OCI-LY1 (cell line): Measurements from ENCODE around the gene BYSL.

Experiments used
- H2AFZ ChIP-seq: fragments of 200-600 bp; sonication (generic), shearing (Covaris generic); 2 replicates; pipeline ENCODE4 v1.6.0; 2014; ENCODE audit warnings: antibody characterized with exemption, mild to moderate bottlenecking, low read length
- H3F3A ChIP-seq: fragments of 200-600 bp; sonication (generic), shearing (Covaris generic); 2 replicates; pipeline ENCODE4 v1.6.0; 2014; ENCODE audit warnings: mild to moderate bottlenecking, antibody characterized with exemption, low read length, moderate library complexity; ENCODE audit not compliant: insufficient read depth
- H3K27ac ChIP-seq: fragments of 200-600 bp; sonication (generic); 2 replicates; pipeline ENCODE4 v1.5.1; 2014; ENCODE audit warnings: low read length, mixed run types, mild to moderate bottlenecking, low read depth; ENCODE audit not compliant: poor library complexity, severe bottlenecking
- H3K27me3 ChIP-seq: fragments of 200-600 bp; sonication (generic); 2 replicates; pipeline ENCODE4 v1.6.0; 2014; ENCODE audit warnings: antibody characterized with exemption, mild to moderate bottlenecking, low read length, moderate library complexity; ENCODE audit not compliant: insufficient read depth
- H3K36me3 ChIP-seq: fragments of 200-600 bp; sonication (generic); 2 replicates; pipeline ENCODE4 v1.6.1; 2014; ENCODE audit warnings: mild to moderate bottlenecking, antibody characterized with exemption, low read length, moderate library complexity, mixed read lengths; ENCODE audit not compliant: insufficient read depth
- H3K4me1 ChIP-seq: fragments of 200-600 bp; sonication (generic); 2 replicates; pipeline ENCODE4 v1.5.1; 2014; ENCODE audit warnings: mild to moderate bottlenecking, low read length, moderate library complexity; ENCODE audit not compliant: insufficient read depth, severe bottlenecking
- H3K4me2 ChIP-seq: fragments of 200-600 bp; sonication (generic), shearing (Covaris generic); 2 replicates; pipeline ENCODE4 v1.6.1; 2014; ENCODE audit warnings: low read length
- H3K4me3 ChIP-seq: fragments of 200-600 bp; sonication (generic); 2 replicates; pipeline ENCODE4 v1.5.1; 2014; ENCODE audit warnings: low read length, low read depth, mild to moderate bottlenecking, mixed read lengths; ENCODE audit not compliant: poor library complexity, severe bottlenecking
- H3K79me2 ChIP-seq: fragments of 200-600 bp; shearing (Covaris generic); 2 replicates; pipeline ENCODE4 v1.6.1; 2016; ENCODE audit warnings: mixed run types, low read length, mixed read lengths; ENCODE audit not compliant: insufficient read depth
- H3K9ac ChIP-seq: fragments of 200-600 bp; sonication (generic), shearing (Covaris generic); 2 replicates; pipeline ENCODE4 v1.6.1; 2014; ENCODE audit warnings: mild to moderate bottlenecking, low read length, mixed read lengths
- H3K9me2 ChIP-seq: fragments of 200-600 bp; sonication (generic), shearing (Covaris generic); 2 replicates; pipeline ENCODE4 v1.6.1; 2014; ENCODE audit warnings: low read depth, mild to moderate bottlenecking, low read length, mixed read lengths
- H3K9me3 ChIP-seq: fragments of 200-600 bp; shearing (Covaris generic); 2 replicates; pipeline ENCODE4 v1.6.1; 2014; ENCODE audit warnings: low read length, mixed read lengths
- H4K20me1 ChIP-seq: fragments of 200-600 bp; sonication (generic), shearing (Covaris generic); 2 replicates; pipeline ENCODE4 v1.6.0; 2016; ENCODE audit warnings: mild to moderate bottlenecking, low read length; ENCODE audit not compliant: insufficient read depth
- EZH2 ChIP-seq: fragments of 200-600 bp; sonication (generic), shearing (Covaris generic); IDR thresholded peaks from 2 replicates; pipeline ENCODE4 v1.8.0; 2017; ENCODE audit warnings: borderline replicate concordance, mixed run types, mild to moderate bottlenecking, antibody characterized with exemption, low read length, moderate library complexity, mixed read lengths
- TF ChIP-seq, protein P1 (sequence below): fragments of 200-600 bp; sonication (generic), shearing (Covaris generic); IDR thresholded peaks from 2 replicates; pipeline ENCODE4 v1.5.1; 2017; ENCODE audit warnings: mild to moderate bottlenecking, antibody characterized with exemption, low read length, moderate library complexity, mixed read lengths

Gene BYSL

DNA sequence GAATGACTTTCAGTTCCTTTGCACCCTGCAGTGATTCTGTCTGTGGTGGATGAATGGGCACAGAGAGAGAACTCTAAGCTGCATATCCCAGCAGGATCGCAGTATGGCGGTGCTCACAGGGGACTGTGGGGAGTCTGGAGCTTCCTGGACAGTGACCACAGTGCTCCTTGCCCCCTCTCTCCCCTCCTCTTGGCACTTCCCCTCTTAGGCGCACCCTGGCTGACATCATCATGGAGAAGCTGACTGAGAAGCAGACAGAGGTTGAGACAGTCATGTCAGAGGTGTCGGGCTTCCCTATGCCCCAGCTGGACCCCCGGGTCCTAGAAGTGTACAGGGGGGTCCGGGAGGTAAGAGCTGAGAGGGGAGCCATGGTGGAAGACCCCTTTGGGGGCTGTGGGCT lies 8.6 kb downstream of the BYSL start:
- Histone ChIP-seq H3K27me3 (no peaks in the 10 kb centered on the region), H3K9ac (no peak overlapping the region), H3K9me2 (no peaks in the 10 kb centered on the region), H3K9me3 (no peaks in the 10 kb centered on the region), H3K4me2 (no peak overlapping the region), H3F3A (no peaks in the 10 kb centered on the region; the same call in 1 of the 2 replicates), H3K4me3 (no peak overlapping the region), H3K79me2 (peaks cover 7% of the 10 kb centered on the region), H3K27ac (no peak overlapping the region), H3K36me3 (peaks cover 90% of the 10 kb centered on the region), H4K20me1 (no peaks in the 10 kb centered on the region), H2AFZ (no peak overlapping the region), H3K4me1 (no peaks in the 10 kb centered on the region)
- no peak for TF ChIP-seq EZH2
- TF ChIP-seq, protein P1, sequence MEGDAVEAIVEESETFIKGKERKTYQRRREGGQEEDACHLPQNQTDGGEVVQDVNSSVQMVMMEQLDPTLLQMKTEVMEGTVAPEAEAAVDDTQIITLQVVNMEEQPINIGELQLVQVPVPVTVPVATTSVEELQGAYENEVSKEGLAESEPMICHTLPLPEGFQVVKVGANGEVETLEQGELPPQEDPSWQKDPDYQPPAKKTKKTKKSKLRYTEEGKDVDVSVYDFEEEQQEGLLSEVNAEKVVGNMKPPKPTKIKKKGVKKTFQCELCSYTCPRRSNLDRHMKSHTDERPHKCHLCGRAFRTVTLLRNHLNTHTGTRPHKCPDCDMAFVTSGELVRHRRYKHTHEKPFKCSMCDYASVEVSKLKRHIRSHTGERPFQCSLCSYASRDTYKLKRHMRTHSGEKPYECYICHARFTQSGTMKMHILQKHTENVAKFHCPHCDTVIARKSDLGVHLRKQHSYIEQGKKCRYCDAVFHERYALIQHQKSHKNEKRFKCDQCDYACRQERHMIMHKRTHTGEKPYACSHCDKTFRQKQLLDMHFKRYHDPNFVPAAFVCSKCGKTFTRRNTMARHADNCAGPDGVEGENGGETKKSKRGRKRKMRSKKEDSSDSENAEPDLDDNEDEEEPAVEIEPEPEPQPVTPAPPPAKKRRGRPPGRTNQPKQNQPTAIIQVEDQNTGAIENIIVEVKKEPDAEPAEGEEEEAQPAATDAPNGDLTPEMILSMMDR, result no peak

GRCh38 chr6:41931792-41932191 lies 10.5 kb downstream of the BYSL start:
- H3K9me3 ChIP-seq, result no peaks in the 10 kb centered on the region
- H3F3A ChIP-seq, result no peaks in the 10 kb centered on the region; the same call in 1 of the 2 replicates
- peaks cover 98% of the 10 kb centered on the region for H3K36me3 ChIP-seq
- H3K9ac ChIP-seq, result no peak overlapping the region
- H3K9me2 ChIP-seq, result no peaks in the 10 kb centered on the region
- H3K4me1 ChIP-seq, result peaks cover 3% of the 10 kb centered on the region
- H3K79me2 ChIP-seq, result no peaks in the 10 kb centered on the region
- no peak overlapping the region for H3K27ac ChIP-seq
- H2AFZ ChIP-seq, result no peak overlapping the region
- H3K4me3 ChIP-seq, result no peak overlapping the region
- H3K27me3 ChIP-seq, result no peaks in the 10 kb centered on the region
- H4K20me1 ChIP-seq, result no peaks in the 10 kb centered on the region
- H3K4me2 ChIP-seq, result no peak overlapping the region
- TF ChIP-seq, protein P1, result no peak
- TF ChIP-seq EZH2, result no peak

DNA sequence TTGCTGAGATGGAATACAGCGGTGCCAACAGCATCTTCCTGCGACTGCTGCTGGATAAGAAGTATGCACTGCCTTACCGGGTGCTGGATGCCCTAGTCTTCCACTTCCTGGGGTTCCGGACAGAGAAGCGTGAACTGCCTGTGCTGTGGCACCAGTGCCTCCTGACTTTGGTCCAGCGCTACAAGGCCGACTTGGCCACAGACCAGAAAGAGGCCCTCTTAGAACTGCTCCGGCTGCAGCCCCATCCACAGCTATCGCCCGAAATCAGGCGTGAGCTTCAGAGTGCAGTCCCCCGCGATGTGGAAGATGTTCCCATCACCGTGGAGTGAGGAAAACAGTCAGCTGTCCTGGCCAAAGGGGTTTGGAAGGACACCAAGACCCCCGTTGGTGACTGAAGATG lies 11.1 kb downstream of the BYSL start:
- Histone ChIP-seq H3K27ac (no peak overlapping the region), H3K36me3 (peaks cover 95% of the 10 kb centered on the region), H3K4me3 (no peak overlapping the region), H3K27me3 (no peaks in the 10 kb centered on the region), H3K4me2 (no peak overlapping the region), H3F3A (no peaks in the 10 kb centered on the region; the same call in 1 of the 2 replicates), H4K20me1 (no peaks in the 10 kb centered on the region), H3K79me2 (no peaks in the 10 kb centered on the region), H3K9ac (no peak overlapping the region), H3K4me1 (peaks cover 3% of the 10 kb centered on the region), H2AFZ (no peak overlapping the region), H3K9me2 (no peaks in the 10 kb centered on the region), H3K9me3 (no peaks in the 10 kb centered on the region)
- no peak for TF ChIP-seq EZH2
